GM18526 (cell line): ENCODE measurements around the gene TUBGCP5.

Experiments
- POLR2A ChIP-seq: IDR thresholded peaks from 3 replicates; pipeline ENCODE4 v1.6.1; 2011; ENCODE audit not compliant: insufficient read length; ENCODE audit errors: extremely low read depth

TUBGCP5 gene

GRCh38 chr15:23049984-23050628 lies 10.7 kb upstream of the TUBGCP5 start:
- no peak for TF ChIP-seq POLR2A

GRCh38 chr15:23039917-23040281 lies 530 bp upstream of the TUBGCP5 start:
- no peak for TF ChIP-seq POLR2A

GRCh38 chr15:23038726-23039142 lies 635 bp downstream of the TUBGCP5 start:
- TF ChIP-seq POLR2A, result no peak

DNA sequence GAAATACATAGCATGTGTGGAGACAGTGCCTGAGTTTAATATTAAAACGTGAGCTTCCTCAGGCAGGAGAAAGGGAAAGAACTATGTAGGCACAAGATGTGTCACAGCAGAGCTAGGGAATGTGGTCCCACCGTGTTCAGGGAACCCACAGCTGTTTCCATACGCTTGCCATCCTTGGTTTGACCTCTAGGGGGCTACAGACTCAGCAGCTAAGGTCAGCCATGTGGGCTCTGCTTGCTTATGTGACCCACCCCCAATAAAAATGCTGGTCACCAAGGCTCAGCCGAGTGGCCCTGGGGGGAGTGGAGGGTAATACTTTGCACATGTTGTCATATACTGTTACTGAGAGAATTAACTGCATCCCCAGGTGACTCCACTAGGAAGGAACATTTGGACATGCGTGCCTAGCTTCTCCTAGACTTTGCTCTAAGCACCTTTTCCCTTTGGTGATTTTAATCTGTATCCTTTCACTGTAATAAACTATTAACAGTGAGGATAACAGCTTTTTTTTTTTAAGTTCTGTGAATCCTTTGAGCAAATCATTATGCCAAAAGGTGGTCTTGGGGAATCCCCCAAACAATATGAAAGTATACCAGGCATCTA lies 3.3 kb downstream of the TUBGCP5 start:
- no peak for TF ChIP-seq POLR2A

- no peak for TF ChIP-seq POLR2A
Measured at GRCh38 chr15:23033979-23034378, 5.4 kb downstream of the TUBGCP5 start.

DNA sequence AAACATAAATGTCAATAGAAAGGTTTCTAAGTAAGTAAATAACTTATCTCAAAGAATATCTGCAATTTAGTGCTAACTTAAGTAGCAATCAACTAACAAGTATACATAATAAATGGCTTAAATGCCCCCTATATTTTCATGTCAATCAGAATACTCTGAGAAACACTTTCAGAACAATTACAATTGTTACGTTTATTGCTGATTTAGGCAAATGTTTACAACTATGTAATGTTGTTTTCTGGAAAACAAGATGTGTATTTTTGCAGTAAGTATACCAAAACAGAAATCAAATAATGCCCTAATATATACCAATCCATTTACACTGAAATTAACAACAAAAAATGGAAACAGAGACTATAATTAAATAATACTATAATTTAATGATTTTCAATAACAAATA lies 13.2 kb downstream of the TUBGCP5 start:
- no peak for TF ChIP-seq POLR2A

DNA sequence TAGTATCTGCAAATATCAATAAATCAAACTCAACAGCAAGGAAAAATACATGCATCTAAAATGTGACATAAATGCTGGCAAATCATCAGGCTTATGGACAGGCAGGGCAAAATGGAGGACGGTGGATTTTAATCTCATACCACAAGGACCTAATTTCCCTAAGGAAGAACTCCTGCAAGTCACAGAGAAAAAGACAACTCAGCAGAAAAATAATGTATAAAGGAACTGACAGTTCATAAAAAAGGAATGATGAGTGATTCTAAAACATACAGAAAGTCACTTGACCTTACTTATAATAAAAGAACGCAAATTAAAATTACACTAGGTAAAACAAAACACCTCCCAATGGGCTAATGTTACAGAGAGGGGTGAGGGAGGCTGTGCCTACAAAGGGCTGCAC lies 17.2 kb downstream of the TUBGCP5 start:
- TF ChIP-seq POLR2A, result no peak

DNA sequence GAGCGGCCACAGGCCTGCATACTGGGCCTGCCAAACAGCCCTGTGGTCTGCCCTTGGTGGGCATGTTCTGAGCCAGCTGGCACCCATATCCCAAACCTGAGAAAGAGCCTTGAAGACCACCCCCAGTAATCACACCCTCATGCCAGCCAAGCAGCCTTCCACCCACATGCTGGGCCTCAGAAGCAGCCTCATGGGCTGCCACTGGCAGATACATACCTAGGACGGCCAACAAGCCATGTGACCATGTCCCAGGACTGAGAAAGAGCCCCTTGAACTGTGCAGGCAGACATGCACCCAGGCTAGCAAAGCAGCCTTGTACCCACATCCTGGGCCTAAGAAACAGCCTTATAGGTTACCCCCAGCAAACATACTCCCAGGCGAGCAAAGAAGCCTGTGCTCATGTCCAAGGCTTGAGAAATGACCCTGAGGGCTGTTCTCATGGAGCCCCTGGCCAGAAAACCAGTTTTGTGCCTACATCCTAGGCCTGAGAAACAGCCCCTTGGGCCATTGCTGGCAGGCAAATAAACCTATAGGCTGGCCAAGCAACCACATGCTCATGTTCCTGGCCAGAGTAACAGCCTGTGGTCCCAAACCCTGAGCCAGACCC lies 24.9 kb downstream of the TUBGCP5 start:
- TF ChIP-seq POLR2A, result no peak

DNA sequence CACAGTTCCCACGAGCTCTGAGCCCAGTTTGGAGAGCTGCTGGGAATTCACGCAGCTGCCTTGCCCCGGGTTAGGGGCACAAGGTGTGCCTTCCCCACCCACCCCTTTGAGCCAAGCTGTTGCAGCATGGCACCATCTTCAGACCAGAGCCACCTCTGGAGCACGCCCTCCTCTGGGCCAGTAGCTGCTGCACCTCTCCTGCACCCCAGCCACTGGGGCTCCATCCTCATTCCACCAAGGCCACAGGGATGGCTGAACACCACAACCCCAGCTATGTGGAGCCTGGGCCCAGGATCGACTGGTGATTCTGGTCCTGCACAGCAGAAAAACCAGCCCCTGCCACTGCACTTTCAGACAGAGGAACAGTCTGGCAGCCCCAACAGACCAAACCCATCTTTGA lies 25.7 kb downstream of the TUBGCP5 start:
- no peak for TF ChIP-seq POLR2A

DNA sequence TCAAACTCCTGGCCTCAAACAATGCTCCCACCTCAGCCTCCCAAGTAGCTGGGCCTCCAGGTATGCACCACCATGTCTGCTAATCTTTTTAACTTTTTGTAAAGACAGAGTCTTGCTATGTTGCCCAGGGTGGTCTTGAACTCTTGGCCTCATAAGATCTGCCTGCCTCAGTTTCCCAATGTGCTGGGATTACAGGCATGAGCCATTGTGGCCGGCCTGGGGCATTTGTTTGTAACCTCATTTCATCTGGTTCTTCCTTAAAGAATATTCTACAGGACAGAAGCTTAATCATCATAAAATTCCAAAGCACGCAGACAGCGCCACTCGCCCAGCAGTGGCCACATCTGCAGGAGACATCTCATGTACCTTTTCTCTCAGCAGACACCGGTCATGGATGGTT lies 35.6 kb downstream of the TUBGCP5 start:
- TF ChIP-seq POLR2A, result no peak

DNA sequence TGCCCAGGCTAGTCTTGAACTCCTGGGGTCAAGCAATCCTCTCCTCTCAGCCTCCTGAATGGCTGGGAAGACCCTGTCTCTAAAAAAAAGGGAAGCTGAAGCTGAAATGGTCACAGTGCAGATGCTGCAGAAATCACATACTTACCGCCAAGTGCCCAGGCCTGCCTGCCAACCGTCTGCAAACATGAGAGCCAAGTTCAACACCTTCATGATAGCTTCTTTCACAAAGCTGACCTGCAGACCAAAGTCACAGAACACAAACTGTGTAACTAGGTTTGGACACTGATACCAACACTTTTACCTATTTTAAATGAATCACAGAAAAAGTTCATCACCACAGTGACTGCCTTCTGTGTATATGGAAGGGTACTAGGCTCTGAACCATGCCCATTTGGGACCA lies 36.4 kb downstream of the TUBGCP5 start:
- TF ChIP-seq POLR2A, result no peak

DNA sequence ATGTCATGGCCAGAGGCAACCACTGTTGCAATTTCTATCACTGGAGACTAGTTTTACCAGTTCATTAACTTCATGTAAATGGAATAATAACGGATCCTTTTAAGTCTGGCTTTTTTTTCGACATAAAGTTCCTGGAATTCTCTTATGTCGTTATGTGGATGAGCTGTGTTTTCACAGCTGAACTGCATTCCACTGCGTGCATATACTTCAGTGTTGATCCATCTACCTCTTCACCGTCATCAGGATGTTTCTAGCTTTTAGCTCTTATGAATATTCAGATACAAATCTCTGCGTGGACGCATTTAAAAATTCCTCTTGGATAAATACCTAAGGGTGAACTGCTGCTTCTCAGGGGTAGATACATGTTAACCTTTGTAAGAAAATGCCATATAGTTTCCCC lies 43.6 kb downstream of the TUBGCP5 start:
- TF ChIP-seq POLR2A, result no peak

GRCh38 chr15:22992024-22992326 lies 47.4 kb downstream of the TUBGCP5 start:
- no peak for TF ChIP-seq POLR2A

GRCh38 chr15:22989576-22990477 lies 49.5 kb downstream of the TUBGCP5 start:
- TF ChIP-seq POLR2A, result no peak

- TF ChIP-seq POLR2A, result no peak
Measured at GRCh38 chr15:22988811-22989210, 50.6 kb downstream of the TUBGCP5 start.
